ENCODE results near the gene GTF2A1.

GRCh38 chr14:81129242-81129641 is 91.5 kb downstream of the GTF2A1 start:
- TF ChIP-seq CTCF (conservative IDR thresholded peaks at IDR 0.05; ENCODE audit: low read depth, low read length) (no peak), EZH2 (IDR thresholded peaks at IDR 0.05; ENCODE audit: low read length, unreplicated experiment) (no peak)
